Measurements from ENCODE around the gene PMM2.

Gene PMM2

GRCh38 chr16:8851761-8852403 lies 54.2 kb downstream of the PMM2 start:
- DNase-seq (ENCODE audit: low read depth): no peak

GRCh38 chr16:8852534-8852933 lies 54.9 kb downstream of the PMM2 start:
- DNase-seq (ENCODE audit: low read depth): no peak

GRCh38 chr16:8853150-8853549 lies 55.5 kb downstream of the PMM2 start:
- no peak for DNase-seq (ENCODE audit: low read depth)

GRCh38 chr16:8853611-8854010 lies 56.0 kb downstream of the PMM2 start:
- no peak for DNase-seq (ENCODE audit: low read depth)

GRCh38 chr16:8854298-8854948 lies 56.8 kb downstream of the PMM2 start:
- no peak for DNase-seq (ENCODE audit: low read depth)

GRCh38 chr16:8855051-8855786 lies 57.6 kb downstream of the PMM2 start:
- no peak for DNase-seq (ENCODE audit: low read depth)

GRCh38 chr16:8855972-8856371 lies 58.3 kb downstream of the PMM2 start:
- DNase-seq (ENCODE audit: low read depth): no peak

- DNase-seq (ENCODE audit: low read depth): no peak
Measured at GRCh38 chr16:8858994-8859912, 61.6 kb downstream of the PMM2 start.

- DNase-seq (ENCODE audit: low read depth): no peak
Measured at GRCh38 chr16:8859913-8860881, 62.6 kb downstream of the PMM2 start.

- DNase-seq (ENCODE audit: low read depth): no peak
Measured at GRCh38 chr16:8861563-8862308, 64.1 kb downstream of the PMM2 start.

GRCh38 chr16:8862309-8863130 lies 64.9 kb downstream of the PMM2 start:
- no peak for DNase-seq (ENCODE audit: low read depth)

GRCh38 chr16:8863594-8864424 lies 66.2 kb downstream of the PMM2 start:
- DNase-seq (ENCODE audit: low read depth): no peak

GRCh38 chr16:8864480-8865110 lies 67.0 kb downstream of the PMM2 start:
- no peak for DNase-seq (ENCODE audit: low read depth)

GRCh38 chr16:8865145-8865882 lies 67.7 kb downstream of the PMM2 start:
- DNase-seq (ENCODE audit: low read depth): no peak

- no peak for DNase-seq (ENCODE audit: low read depth)
Measured at GRCh38 chr16:8866118-8866883, 68.7 kb downstream of the PMM2 start.

- DNase-seq (ENCODE audit: low read depth): no peak
Measured at GRCh38 chr16:8866884-8867215, 69.2 kb downstream of the PMM2 start.

Measured in stimulated activated CD8-positive, alpha-beta memory T cell treated with anti-CD3 and anti-CD28 coated beads, Interleukin-7, amount 100 ng/mL, for 24 hours (primary cell).